ENCODE data around the gene ZBTB6. TPM values are rescaled to one million over a fixed set of nuclear protein-coding genes. Genes with fewer than 3 reads are reported as not detected.

Gene ZBTB6
- total and polyA plus RNA-seq, 9 of the 15 experiments (the other 6 are each of a cell fraction or from before 2014, with no cell fraction given) = 1.4 to 7.2 (median 5.3) TPM

- Histone ChIP-seq H3K9ac (ENCODE audit: insufficient read depth in 1 of 2, low read depth in 2 of 2, low read length in 2 of 2) (no peak overlapping the region), H3K4me1 (replicated peaks in 1 of 2; ENCODE audit: control insufficient read depth in 2 of 2, insufficient read depth in 2 of 2, low read length in 2 of 2) (peaks cover 4 to 5% of the 10 kb centered on the region in 2 experiments; a peak in 4 of 5 replicates), H2AFZ (ENCODE audit: low read depth, low read length) (no peak overlapping the region), H4K20me1 (replicated peaks; ENCODE audit: control insufficient read depth, insufficient read depth, low read length) (no peaks in the 10 kb centered on the region), H3K79me2 (ENCODE audit: control insufficient read depth, insufficient read depth, low read length) (peaks cover 46% of the 10 kb centered on the region), H3K4me3 (no peak overlapping the region), H3K36me3 (ENCODE audit: control insufficient read depth, insufficient read depth, low read length) (peaks cover 39% of the 10 kb centered on the region), H3K9me3 (replicated peaks; ENCODE audit: control insufficient read depth, insufficient read depth, low read depth, low read length) (no peaks in the 10 kb centered on the region), H3K27ac (ENCODE audit: extremely low read depth, low read depth, low read length) (no peak overlapping the region), H3K9me1 (ENCODE audit: control insufficient read depth, insufficient read depth, low read length) (no peaks in the 10 kb centered on the region), H3K27me3 (ENCODE audit: control insufficient read depth in 2 of 2, insufficient read depth in 2 of 2, low read length in 2 of 2) (no peaks in the 10 kb centered on the region), H3K4me2 (ENCODE audit: insufficient read depth, low read length) (no peak overlapping the region)
- ATAC-seq (no peak), FAIRE-seq (no peak), DNase-seq (ENCODE audit: extremely low read depth in 1 of 4, low spot score in 3 of 4) (no peak)
- in situ Hi-C loops (cut with MboI) (no loop called here), intact Hi-C loops (cut with micrococcal nuclease) (no loop called here)
- TF ChIP-seq ZNF121 (CRISPR knock-in tag; conservative IDR thresholded peaks at IDR 0.05) = peak; percentile 85
- TF ChIP-seq POLR2H (tag; IDR thresholded peaks at IDR 0.05; ENCODE audit: low read depth) = no peak
- no peak for TF ChIP-seq BDP1 (IDR thresholded peaks at IDR 0.05; ENCODE audit: insufficient read depth, insufficient read length)
- no peak for TF ChIP-seq SREBF2 (CRISPR knock-in tag; IDR thresholded peaks at IDR 0.05)
- peak; percentile 48 for TF ChIP-seq RBM25 (IDR thresholded peaks at IDR 0.05; ENCODE audit: low read depth, low read length, severe bottlenecking)
- ChIA-PET CTCF (ENCODE audit: low intra/inter-chr PET ratio) (no interaction called here), POLR2A (no interaction called here)
- WGBS (ENCODE audit: insufficient coverage, low coverage, missing lambda C conversion rate) = 31% methylated on average over 1 of the region's 1 CpG
- BruUV-seq (replicated peaks) = no TSS peak
Observed at GRCh38 chr9:122936883-122937282, 23.8 kb upstream of the ZBTB6 start.

GRCh38 chr9:122936464-122936863, 23.3 kb upstream of the ZBTB6 start:
- intact Hi-C loops (cut with micrococcal nuclease) = no loop called here
- FAIRE-seq = no peak
- no peak for TF ChIP-seq EP400 (IDR thresholded peaks at IDR 0.05)
- TF ChIP-seq TARDBP (IDR thresholded peaks at IDR 0.05) = no peak
- TF ChIP-seq HMGXB4 (CRISPR knock-in tag; IDR thresholded peaks at IDR 0.05) = no peak
- no peak for TF ChIP-seq PHF8 (IDR thresholded peaks at IDR 0.05; ENCODE audit: borderline replicate concordance, low read length)
- TF ChIP-seq ZFP1 (CRISPR knock-in tag; IDR thresholded peaks at IDR 0.05) = no peak

More at GRCh38 chr9:122936464-122936863, 23.3 kb upstream of the ZBTB6 start:
- no peaks in the 10 kb centered on the region for H3K27me3 ChIP-seq (ENCODE audit: control insufficient read depth in 2 of 2, insufficient read depth in 2 of 2, low read length in 2 of 2)
- H4K20me1 ChIP-seq (replicated peaks; ENCODE audit: control insufficient read depth, insufficient read depth, low read length) = no peaks in the 10 kb centered on the region
- no peak for ATAC-seq
- H3K36me3 ChIP-seq (ENCODE audit: control insufficient read depth, insufficient read depth, low read length) = peaks cover 39% of the 10 kb centered on the region
- no peak overlapping the region for H3K27ac ChIP-seq (ENCODE audit: extremely low read depth, low read depth, low read length)
- WGBS (ENCODE audit: insufficient coverage, low coverage, missing lambda C conversion rate) = 95% methylated on average over 5 of the region's 5 CpGs
- no peaks in the 10 kb centered on the region for H3K9me3 ChIP-seq (replicated peaks; ENCODE audit: control insufficient read depth, insufficient read depth, low read depth, low read length)
- H3K79me2 ChIP-seq (ENCODE audit: control insufficient read depth, insufficient read depth, low read length) = peaks cover 46% of the 10 kb centered on the region
- no peak overlapping the region for H3K4me2 ChIP-seq (ENCODE audit: insufficient read depth, low read length)
- in situ Hi-C loops (cut with MboI) = no loop called here
- no peaks in the 10 kb centered on the region for H3K9me1 ChIP-seq (ENCODE audit: control insufficient read depth, insufficient read depth, low read length)
- H3K4me3 ChIP-seq = no peak overlapping the region
- no peak for DNase-seq (ENCODE audit: extremely low read depth in 1 of 4, low spot score in 3 of 4)
- no TSS peak for BruUV-seq (replicated peaks)
- CTCF ChIA-PET (ENCODE audit: low intra/inter-chr PET ratio) = no interaction called here
- no peak overlapping the region for H3K9ac ChIP-seq (ENCODE audit: insufficient read depth in 1 of 2, low read depth in 2 of 2, low read length in 2 of 2)
- POLR2A ChIA-PET = no interaction called here
- peaks cover 4 to 8% of the 10 kb centered on the region in 2 experiments; a peak in 4 of 5 replicates for H3K4me1 ChIP-seq (replicated peaks in 1 of 2; ENCODE audit: control insufficient read depth in 2 of 2, insufficient read depth in 2 of 2, low read length in 2 of 2)
- H2AFZ ChIP-seq (ENCODE audit: low read depth, low read length) = no peak overlapping the region
